Measurements from ENCODE around the gene METRN.

DNA sequence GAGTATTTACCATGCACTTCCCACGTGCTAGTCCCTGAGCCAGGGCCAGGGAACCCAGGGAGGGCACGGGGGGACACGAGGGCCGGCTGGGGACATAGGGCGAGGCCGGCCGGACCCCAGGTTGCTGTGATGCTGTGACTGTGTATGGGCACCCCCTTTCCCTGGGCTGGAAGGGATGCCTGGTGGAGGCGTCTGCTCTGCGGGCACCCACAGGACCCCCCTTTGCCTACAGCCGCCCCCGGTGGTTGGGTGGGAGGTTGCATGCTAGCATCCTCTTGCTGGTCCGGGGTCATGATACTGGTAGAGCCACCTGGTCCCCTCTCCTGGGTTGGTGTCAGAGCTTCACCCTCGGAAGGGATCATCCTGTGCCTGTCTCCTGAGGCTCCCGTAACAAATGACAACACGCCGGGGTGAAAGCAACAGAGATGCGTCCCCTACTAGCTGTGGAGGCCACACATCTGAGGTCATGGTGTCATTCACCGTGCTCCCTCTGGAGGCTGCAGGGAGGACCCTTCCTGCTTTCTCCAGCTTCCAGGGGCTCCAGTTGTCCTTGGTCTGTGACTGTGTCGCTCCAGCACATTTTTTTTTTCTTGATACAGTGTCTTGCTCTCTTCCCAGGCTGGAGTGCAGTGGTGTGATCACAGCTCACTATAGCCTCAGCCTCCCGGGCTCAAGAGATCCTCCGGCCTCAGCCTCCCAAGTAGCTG, 29.0 kb downstream of the METRN start:
- TF ChIP-seq, protein P1, sequence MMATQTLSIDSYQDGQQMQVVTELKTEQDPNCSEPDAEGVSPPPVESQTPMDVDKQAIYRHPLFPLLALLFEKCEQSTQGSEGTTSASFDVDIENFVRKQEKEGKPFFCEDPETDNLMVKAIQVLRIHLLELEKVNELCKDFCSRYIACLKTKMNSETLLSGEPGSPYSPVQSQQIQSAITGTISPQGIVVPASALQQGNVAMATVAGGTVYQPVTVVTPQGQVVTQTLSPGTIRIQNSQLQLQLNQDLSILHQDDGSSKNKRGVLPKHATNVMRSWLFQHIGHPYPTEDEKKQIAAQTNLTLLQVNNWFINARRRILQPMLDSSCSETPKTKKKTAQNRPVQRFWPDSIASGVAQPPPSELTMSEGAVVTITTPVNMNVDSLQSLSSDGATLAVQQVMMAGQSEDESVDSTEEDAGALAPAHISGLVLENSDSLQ (IDR thresholded peaks at IDR 0.05) = no peak
- TF ChIP-seq FOXK2 (IDR thresholded peaks at IDR 0.05) = no peak
- no peak for TF ChIP-seq HDGF (IDR thresholded peaks at IDR 0.05; ENCODE audit: borderline replicate concordance)
- TF ChIP-seq LEF1 (IDR thresholded peaks at IDR 0.05; ENCODE audit: borderline replicate concordance) = no peak
- TF ChIP-seq BHLHE40 (IDR thresholded peaks at IDR 0.05; ENCODE audit: borderline replicate concordance) = no peak
- no peak for TF ChIP-seq ZNF384 (IDR thresholded peaks at IDR 0.05)
- TF ChIP-seq ARNT (IDR thresholded peaks at IDR 0.05) = no peak
- TF ChIP-seq ELF4 (IDR thresholded peaks at IDR 0.05) = no peak
- no peak for TF ChIP-seq FOXA1 (IDR thresholded peaks at IDR 0.05)
- no peak for TF ChIP-seq SUZ12 (IDR thresholded peaks at IDR 0.05)
- TF ChIP-seq NFRKB (IDR thresholded peaks at IDR 0.05) = no peak
- TF ChIP-seq L3MBTL2 (conservative IDR thresholded peaks at IDR 0.05) = no peak
- TF ChIP-seq FOXM1 (IDR thresholded peaks at IDR 0.05; ENCODE audit: borderline replicate concordance) = no peak
- no peak for TF ChIP-seq TARDBP (IDR thresholded peaks at IDR 0.05)

Measured in HEK293T (cell line).